Epidermal melanocyte (primary cell): Measurements from ENCODE around the gene VAC14.
A peak's percentile ranks its signal among the peaks of the same experiment; 100 is the strongest.
"Not testable (repeated sequence)": the region's sequence is repeated elsewhere in the genome, so short reads cannot be mapped to it uniquely, and the experiment has no call there.

Experiments
- DNase-seq: peaks from one replicate; pipeline ENCODE4 v3.0.0; 2011; ENCODE audit warnings: low spot score; ENCODE audit not compliant: insufficient read length

The VAC14 gene

DNA sequence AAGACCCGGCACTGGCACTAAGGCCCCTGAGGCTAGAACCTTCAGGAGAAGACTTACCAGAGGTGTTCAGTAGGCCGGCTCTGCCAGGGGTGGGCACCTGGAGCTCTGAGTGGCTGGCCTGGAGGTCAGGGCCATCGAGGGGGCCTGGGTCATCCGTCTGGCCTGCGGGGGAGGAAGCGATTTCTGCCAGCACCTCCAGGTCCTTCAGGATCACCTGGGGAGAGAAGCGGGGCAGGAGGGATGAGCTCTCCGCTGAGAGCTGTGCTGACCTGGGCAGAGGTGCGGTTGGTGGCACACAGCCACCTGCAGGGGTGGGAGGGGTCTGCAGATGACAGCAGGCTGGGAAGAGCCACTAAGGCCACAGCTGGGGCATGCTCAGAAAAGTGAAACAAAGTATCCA lies 56.6 kb downstream of the VAC14 start:
- DNase-seq: no peak

DNA sequence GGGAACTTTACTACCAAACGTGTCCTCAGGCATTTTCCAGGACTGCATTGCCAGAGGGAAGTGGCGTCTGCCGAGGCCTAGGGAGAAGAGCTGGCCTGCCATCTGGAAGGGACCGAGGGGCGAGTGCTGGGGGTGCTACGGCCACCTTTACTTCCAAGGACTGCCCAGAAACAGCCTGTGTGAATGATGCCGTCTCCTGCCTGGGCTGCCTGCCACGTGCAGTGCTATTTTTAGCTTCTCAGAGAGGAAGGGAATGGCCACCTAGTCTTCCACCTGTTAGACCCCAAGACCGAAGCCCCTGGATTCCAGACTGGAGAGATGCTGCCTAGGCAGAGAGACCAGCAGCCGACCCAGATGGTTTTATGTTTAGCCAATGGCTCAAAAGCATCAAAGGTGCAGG lies 57.2 kb downstream of the VAC14 start:
- no peak for DNase-seq

DNA sequence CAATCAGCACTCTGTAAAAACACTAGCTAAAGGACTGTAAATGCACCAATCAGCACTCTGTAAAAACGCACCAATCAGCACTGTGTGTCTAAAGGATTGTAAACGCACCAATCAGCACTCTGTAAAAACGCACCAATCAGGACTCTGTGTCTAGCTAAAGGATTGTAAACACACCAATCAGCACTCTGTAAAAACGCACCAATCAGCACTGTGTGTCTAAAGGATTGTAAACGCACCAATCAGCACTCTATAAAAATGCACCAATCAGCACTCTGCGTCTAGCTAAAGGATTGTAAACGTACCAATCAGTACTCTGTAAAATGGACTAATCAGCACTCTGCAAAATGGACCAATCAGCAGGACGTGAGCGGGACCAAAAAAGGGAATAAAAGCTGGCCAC lies 58.0 kb downstream of the VAC14 start:
- DNase-seq: not testable (repeated sequence)

DNA sequence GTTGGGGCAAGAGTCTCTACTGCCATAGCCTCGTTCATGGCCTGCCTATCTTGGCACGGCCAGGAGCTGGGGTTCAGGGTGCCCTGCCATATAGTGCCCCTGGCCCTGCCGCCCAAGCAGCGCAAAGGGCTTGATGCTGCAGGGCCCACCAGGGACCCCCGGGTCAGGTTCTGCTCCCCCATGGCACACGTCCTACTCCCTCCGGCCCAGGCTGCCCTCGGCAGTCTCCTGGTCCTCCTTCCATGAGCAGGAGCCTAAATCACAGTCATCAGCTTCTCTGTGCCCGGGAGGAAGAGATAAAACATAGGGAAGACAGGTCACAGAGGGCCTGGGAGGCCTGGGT lies 59.2 kb downstream of the VAC14 start:
- DNase-seq: no peak

DNA sequence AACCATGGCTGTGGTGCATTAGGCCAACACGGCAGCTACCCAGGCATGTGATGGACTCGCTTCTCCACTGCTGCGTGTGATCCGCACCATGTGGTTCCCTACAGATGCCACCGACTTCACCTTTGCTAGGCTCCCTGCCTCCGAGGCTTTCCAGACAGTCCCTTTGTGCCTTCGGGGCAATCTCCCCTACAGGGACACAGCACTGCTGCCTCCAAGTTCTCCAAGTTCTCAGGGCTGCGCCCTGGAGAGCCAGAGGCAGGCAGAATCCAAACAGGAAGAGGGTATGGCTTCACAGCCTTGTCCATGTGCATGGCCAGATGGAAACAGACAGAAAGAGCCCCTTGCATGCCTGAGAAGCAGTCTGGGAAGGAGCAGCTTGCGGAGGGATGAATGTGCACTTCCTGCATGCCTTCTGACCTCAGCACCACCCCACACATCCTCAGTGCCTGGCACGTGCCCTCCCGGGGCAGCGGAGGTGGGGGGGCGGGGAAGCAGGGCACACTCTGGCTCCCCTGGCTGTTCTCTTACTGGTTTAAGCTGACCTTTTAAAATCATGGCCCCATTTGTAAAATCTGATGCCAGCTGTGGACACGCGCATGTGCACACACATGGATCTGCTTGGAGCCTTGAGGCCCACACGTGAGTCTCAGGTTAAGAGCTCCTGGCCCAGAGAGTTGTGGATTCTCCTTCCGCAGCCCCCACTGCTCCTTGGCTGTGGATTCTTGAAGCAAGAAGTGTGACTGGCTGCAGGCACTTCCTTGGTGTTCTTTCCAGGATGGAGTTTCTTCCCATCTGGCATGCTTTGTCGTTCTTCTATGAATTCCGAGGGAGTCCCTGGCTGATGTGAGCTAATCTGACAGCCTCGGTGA lies 59.8 kb downstream of the VAC14 start:
- DNase-seq: peak; percentile 55

GRCh38 chr16:70740174-70740913 lies 60.6 kb downstream of the VAC14 start:
- DNase-seq: no peak

DNA sequence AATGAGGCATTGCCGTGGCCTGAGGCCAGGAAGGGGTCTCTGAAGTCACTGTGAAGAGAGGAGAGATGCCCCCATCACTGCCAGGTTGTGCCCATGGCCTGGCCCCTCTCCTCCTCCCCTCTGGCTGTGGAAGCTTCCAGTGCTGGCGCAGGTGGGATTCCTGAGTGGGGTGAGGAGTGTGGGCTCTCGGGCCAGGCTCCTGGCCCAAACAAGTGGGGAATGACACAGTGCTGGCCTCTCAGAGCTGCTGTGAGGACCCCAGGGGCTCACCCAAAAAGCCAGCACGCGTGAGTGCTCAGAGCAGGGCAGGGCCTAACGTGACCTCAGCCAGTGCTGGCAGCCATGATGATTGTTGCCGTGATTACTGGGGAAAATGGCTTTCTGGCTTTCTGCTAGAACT lies 61.6 kb downstream of the VAC14 start:
- no peak for DNase-seq

GRCh38 chr16:70738083-70738977 lies 62.6 kb downstream of the VAC14 start:
- DNase-seq: peak; percentile 64

DNA sequence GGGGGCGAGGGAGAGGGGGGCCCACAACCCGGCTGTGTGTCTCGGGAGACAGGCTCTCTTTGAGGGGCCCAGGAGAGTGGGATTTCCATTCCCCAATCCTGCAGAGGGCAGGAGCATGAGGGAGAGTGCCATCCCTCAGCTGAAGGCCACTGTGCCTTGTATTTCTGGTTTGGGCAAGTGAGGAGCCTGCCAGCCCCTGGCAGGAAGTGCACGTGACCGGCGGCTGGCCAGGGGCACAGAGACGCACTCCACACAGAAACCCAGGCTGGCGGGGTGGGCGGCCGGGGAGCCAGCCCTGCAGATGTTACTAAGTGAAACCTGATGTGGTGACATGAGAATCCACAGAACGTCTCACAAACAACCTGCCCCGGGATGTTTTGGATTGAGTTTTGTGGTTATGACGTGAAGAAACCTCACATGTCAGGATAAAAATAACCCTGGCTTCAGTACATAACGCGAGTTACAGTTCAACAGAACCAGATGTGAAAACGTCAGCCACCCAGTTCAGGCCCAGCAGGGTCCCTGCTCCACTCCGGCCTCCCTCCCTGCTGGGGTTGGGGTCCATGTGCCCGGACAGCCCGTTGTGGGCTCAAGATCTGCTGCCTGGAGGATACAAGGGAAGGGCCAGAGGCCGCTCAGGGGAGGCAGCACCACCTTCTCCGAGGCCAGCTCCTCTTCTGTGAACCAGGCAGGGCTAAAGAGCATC lies 63.4 kb downstream of the VAC14 start:
- peak; percentile 93 for DNase-seq

- DNase-seq: no peak
Observed at GRCh38 chr16:70736465-70737376, 64.2 kb downstream of the VAC14 start.

DNA sequence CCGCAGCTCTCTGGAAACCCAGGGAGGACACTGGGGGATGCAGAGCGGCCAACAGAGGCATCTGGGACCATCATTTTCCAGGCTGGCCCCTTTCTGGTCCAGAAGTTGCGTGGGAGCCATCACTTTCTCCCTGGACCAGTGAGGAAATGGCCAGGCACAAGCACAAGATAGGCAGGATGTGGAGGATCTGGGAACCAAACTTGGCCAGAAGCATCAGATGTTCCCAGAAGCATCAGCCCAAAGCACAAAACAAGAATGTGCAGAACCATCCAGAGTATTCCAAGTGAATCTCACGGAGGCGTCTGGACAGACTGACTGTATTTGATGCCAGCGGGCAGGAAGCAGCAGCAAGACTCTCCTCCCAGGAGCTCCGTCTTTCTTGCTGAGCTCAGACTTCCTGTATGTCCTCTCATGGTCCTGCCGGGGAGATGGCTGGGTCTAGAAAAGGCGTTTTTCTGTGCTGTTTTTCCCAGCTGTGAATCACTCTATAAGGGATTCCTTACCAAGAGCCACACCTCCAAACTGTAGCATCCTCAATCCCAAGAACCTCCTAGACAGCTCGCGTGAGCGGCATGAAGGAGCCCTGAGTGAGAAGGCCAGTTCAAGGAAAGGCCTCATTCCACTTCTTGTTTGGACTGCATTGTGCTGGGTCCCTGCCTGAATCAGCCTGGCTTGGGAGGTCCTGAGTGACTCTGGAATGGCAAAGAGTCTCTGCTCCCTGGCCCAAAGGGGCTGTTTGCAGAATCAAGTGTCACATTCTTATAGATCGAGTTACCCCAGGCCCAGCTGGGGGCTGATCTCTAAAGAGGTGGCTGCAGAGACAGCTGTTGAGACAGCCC lies 65.6 kb downstream of the VAC14 start:
- no peak for DNase-seq

DNA sequence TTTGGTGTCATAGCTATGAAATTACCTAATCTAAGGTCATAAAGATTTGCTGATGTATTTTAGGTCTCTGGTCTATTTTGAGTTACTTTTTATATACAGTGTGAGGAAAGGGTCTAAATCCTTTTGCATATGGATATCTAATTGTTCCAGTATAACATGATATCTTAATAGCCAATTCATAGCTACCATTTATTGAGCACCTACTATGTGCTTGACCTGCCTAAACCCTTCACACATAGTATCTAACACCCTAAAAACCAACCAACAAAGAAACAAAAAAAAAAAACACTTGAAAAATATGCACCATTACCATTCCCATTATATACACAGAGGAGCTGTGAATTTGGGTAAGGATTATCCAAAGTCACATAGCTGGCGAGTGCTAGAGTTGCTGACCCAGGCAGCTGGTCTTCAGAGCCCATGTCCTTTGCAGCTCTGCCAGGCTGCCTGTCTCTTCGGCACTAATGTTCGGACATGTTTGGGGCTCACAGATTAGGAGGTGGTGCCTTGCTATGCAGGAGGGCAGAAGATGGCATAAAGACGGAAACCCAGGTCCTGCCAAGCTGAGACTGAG lies 66.3 kb downstream of the VAC14 start:
- DNase-seq: no peak

- DNase-seq: no peak
Observed at GRCh38 chr16:70730944-70731343, 70.0 kb downstream of the VAC14 start.

DNA sequence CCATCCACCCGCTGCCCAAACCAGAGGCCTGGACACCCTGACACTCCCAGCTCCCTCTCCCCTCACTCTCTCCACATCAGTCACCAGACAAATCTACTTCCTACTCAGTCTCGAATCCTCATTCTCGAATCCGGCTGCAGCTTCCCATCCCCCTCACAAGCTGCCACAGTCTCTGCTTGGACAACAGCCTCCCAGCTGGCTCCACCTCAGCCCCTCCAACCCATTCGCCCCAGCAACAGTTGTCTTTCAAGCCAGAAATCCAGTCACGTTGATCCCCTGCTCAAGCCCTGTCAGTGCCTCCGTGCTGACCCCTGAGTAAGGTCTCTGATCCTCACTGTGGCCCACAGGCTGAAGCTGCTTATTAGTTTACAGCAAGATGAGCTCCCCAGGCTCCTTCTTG lies 70.9 kb downstream of the VAC14 start:
- DNase-seq: no peak

- DNase-seq: no peak
Observed at GRCh38 chr16:70729292-70729691, 71.7 kb downstream of the VAC14 start.

GRCh38 chr16:70728150-70728549 lies 72.8 kb downstream of the VAC14 start:
- DNase-seq: no peak

GRCh38 chr16:70726892-70727361 lies 74.0 kb downstream of the VAC14 start:
- no peak for DNase-seq

GRCh38 chr16:70725912-70726828 lies 74.8 kb downstream of the VAC14 start:
- peak; percentile 82 for DNase-seq
